Neural crest cell (in vitro differentiated cells): ENCODE data around the gene PLD4. TPM values are rescaled to one million over a fixed set of nuclear protein-coding genes. Genes with fewer than 3 reads are reported as not detected.

Experiments used
- DNase-seq: peaks from one replicate; pipeline ENCODE4 v3.0.0; 2021; ENCODE audit warnings: low read depth, mixed read lengths, low spot score
- H3K27ac Mint-ChIP-seq: one replicate; pipeline ENCODE4 v1.8.0; 2021; ENCODE audit warnings: mild to moderate bottlenecking, mixed read lengths; ENCODE audit not compliant: unreplicated experiment
- H3K27me3 Mint-ChIP-seq: 2 replicates; pipeline ENCODE4 v1.8.0; 2021; ENCODE audit warnings: low read depth, mild to moderate bottlenecking, mixed read lengths
- H3K36me3 Mint-ChIP-seq: 2 replicates; pipeline ENCODE4 v1.8.0; 2021; ENCODE audit warnings: low read depth, mild to moderate bottlenecking, mixed read lengths
- H3K4me1 Mint-ChIP-seq: 2 replicates; pipeline ENCODE4 v1.8.0; 2021; ENCODE audit warnings: mixed read lengths
- H3K4me3 Mint-ChIP-seq: one replicate; pipeline ENCODE4 v1.8.0; 2021; ENCODE audit warnings: mild to moderate bottlenecking, mixed read lengths
- H3K9me3 Mint-ChIP-seq: 2 replicates; pipeline ENCODE4 v1.8.0; 2021; ENCODE audit warnings: mixed read lengths
- total RNA-seq: library from RNA; stranded (reverse); gene quantifications from 2 replicates; pipeline ENCODE4 v1.2.1, GENCODE V29; 2021
- TF ChIP-seq, protein P1 (sequence below): fragments of 200-600 bp; sonication (generic); conservative IDR thresholded peaks from 2 replicates; pipeline ENCODE4 v1.5.0; 2021; ENCODE audit warnings: antibody characterized with exemption, mild to moderate bottlenecking

The PLD4 gene
- total RNA-seq, 1 donor from 2014 or later = 0.02 TPM

DNA sequence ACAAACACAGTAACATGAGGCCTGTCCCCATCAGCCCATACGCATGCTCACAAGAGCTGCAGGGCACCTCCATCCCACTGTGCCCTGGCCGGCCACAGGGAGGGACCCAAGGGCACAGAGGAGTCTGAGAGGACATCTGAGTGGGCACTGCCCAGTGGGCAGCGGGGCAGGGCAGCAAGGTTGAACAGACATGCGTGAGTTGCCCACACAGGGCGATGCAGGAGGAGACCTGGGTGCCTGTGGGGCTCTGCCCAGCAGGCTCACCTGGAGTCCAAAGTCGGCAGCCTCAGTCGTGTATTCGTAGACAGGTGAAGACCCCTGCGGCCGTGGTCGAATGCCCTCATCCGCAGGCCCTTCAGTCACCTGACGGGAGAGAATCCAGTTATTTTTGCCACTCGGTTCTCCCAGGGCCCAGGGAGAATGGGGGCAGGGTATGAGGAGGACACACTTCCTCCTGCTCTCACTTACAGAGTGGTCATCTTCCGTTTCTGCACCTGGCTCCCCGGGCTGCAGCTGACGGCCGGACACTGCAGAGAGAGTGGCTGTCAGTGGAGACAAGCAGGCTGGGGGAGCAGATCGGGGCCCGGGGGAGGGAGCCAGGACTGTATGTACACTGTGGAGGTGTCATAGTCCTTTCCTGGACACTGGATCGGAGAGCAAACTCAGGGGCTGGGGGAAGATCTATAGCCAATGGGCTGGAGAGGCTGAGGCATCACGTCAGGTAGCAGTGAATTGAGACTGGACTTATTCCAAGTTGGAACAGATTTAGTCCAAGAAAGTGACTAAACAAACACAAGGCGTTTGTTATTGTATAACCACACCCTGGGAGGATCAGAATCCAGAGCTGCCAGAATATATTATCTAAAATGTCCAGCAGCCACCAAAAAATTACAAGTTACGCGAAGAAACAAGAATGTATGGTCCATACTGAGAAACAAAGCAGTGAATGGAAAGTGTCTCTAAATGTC, 32.8 kb downstream of the PLD4 start:
- Mint-ChIP-seq H3K9me3 (no peaks in the 10 kb centered on the region), H3K4me1 (no peaks in the 10 kb centered on the region), H3K4me3 (no peak overlapping the region), H3K36me3 (no peaks in the 10 kb centered on the region), H3K27me3 (peaks cover 22% of the 10 kb centered on the region), H3K27ac (no peak overlapping the region)
- no peak for DNase-seq
- TF ChIP-seq, protein P1, sequence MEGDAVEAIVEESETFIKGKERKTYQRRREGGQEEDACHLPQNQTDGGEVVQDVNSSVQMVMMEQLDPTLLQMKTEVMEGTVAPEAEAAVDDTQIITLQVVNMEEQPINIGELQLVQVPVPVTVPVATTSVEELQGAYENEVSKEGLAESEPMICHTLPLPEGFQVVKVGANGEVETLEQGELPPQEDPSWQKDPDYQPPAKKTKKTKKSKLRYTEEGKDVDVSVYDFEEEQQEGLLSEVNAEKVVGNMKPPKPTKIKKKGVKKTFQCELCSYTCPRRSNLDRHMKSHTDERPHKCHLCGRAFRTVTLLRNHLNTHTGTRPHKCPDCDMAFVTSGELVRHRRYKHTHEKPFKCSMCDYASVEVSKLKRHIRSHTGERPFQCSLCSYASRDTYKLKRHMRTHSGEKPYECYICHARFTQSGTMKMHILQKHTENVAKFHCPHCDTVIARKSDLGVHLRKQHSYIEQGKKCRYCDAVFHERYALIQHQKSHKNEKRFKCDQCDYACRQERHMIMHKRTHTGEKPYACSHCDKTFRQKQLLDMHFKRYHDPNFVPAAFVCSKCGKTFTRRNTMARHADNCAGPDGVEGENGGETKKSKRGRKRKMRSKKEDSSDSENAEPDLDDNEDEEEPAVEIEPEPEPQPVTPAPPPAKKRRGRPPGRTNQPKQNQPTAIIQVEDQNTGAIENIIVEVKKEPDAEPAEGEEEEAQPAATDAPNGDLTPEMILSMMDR = no peak

DNA sequence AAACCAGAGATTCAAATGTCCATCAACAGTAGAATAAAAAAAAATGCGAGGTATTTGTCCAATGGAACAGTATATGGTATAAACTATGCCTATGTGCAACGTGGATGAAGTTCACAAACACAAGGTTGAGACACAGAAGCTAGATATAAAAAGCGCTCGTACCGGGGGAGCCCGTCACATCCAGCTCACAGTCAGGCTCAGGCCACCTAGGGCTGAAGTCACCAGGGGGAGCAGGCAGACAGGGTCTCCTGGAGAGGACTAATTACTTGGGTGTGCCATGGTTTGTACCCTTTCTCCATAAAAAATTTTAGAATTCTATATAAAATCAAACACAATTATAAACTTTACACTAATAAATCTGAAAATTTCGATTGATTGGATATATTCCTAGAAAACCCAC, 39.9 kb downstream of the PLD4 start:
- H3K36me3 Mint-ChIP-seq = no peaks in the 10 kb centered on the region
- H3K9me3 Mint-ChIP-seq = no peaks in the 10 kb centered on the region
- peaks cover 16% of the 10 kb centered on the region for H3K27me3 Mint-ChIP-seq
- no peak overlapping the region for H3K4me3 Mint-ChIP-seq
- no peaks in the 10 kb centered on the region for H3K4me1 Mint-ChIP-seq
- TF ChIP-seq, protein P1 = no peak
- no peak overlapping the region for H3K27ac Mint-ChIP-seq
- no peak for DNase-seq

- no peaks in the 10 kb centered on the region for H3K4me1 Mint-ChIP-seq
- no peak overlapping the region for H3K4me3 Mint-ChIP-seq
- no peaks in the 10 kb centered on the region for H3K36me3 Mint-ChIP-seq
- TF ChIP-seq, protein P1 = no peak
- no peak overlapping the region for H3K27ac Mint-ChIP-seq
- no peaks in the 10 kb centered on the region for H3K9me3 Mint-ChIP-seq
- no peak for DNase-seq
- H3K27me3 Mint-ChIP-seq = peaks cover 8% of the 10 kb centered on the region
Measured at GRCh38 chr14:104965561-104966231, 41.0 kb downstream of the PLD4 start.

DNA sequence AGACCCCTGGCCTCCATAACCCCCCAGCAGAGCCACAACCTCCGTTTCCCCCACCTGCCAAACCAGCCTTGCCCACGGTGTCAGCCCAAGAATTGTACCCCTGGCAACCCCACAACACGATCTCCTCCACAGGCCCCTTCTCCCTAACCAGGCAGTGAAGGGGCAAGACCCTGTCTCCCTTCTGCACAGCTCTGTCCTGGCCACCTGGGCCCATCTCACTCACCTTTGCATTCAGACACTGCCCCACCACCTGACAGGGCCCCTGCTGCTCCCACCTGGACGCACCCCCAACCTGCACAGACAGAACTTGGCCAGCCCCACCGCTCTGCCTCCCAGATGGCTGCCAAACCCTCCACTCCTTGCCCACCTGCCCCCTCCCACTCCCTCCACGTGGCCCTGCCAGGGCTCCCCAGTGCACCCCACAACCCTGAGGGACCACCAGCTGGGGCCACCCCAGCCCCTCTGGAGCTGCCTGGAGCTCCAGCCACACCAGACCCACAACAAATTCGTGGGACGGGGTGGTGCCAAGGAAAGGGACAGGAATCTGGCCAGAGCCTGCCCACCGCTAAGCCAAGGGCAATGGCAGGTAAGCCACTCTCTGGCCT, 41.7 kb downstream of the PLD4 start:
- H3K36me3 Mint-ChIP-seq = no peaks in the 10 kb centered on the region
- no peak overlapping the region for H3K4me3 Mint-ChIP-seq
- H3K4me1 Mint-ChIP-seq = no peaks in the 10 kb centered on the region
- no peaks in the 10 kb centered on the region for H3K9me3 Mint-ChIP-seq
- peaks cover 8% of the 10 kb centered on the region for H3K27me3 Mint-ChIP-seq
- TF ChIP-seq, protein P1 = no peak
- H3K27ac Mint-ChIP-seq = no peak overlapping the region
- DNase-seq = no peak

DNA sequence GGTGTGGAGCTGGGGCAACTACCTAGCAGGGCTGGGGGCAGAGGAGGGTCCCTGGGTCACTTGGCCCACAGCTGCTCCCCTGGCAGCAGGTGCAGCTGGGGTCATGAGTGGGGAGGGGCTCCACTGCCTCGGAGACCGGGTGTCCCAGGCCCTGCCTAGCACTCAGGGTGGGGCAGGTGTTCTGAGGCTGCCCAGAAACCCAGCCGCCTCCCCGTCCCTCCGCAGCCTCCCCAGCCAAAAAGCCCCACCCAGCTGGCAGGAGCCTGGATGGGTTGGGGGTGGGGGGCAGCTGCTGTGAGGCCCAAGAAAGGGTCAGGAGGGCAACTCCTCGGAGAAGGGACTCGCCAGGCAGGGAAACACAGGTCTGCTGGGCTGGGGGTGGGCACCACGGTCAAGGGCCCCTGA, 42.3 kb downstream of the PLD4 start:
- no peak overlapping the region for H3K4me3 Mint-ChIP-seq
- no peak for DNase-seq
- peaks cover 6% of the 10 kb centered on the region for H3K27me3 Mint-ChIP-seq
- H3K4me1 Mint-ChIP-seq = no peaks in the 10 kb centered on the region
- no peaks in the 10 kb centered on the region for H3K36me3 Mint-ChIP-seq
- H3K27ac Mint-ChIP-seq = no peak overlapping the region
- TF ChIP-seq, protein P1 = no peak
- H3K9me3 Mint-ChIP-seq = no peaks in the 10 kb centered on the region
